ENCODE data around the gene TAPT1. TPM values are rescaled to one million over a fixed set of nuclear protein-coding genes. Genes with fewer than 3 reads are reported as not detected.

Gene TAPT1
- total RNA-seq, 1 experiment from 2014 or later, result 17.3 TPM

DNA sequence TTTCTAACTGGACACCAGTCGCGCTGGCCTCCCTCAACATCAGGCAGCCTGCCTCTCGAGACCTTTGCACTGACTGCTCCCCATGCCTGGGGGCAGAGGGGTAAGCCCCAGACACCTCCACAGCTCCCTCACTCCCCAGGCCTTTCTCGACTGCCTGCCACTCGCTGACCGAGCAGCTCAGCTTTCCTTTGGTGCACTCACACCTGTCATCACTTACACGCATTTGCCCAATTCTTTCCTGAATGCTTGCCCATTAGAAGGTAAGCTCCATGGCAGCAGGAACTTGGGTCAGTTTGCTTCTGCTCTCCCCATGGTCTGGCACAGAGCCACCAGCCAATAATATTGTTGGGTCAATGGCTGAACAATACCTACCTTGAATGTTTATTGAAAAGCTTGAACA, 110.3 kb downstream of the TAPT1 start:
- in situ Hi-C loops (cut with HindIII; ENCODE audit: low pct_unique_long_range_greater_than_20kb, low sequenced_read_pairs) (no loop called here), intact Hi-C loops (cut with micrococcal nuclease; ENCODE audit: unreplicated experiment) (no loop called here)
- no TSS peak for BruUV-seq (replicated peaks)
- ChIA-PET CTCF (no interaction called here), POLR2A (no interaction called here)
- no peak overlapping the region for H3K4me3 ChIP-seq (ENCODE audit: low read depth in 2 of 2, low read length in 2 of 2)
- TF ChIP-seq, protein P1, sequence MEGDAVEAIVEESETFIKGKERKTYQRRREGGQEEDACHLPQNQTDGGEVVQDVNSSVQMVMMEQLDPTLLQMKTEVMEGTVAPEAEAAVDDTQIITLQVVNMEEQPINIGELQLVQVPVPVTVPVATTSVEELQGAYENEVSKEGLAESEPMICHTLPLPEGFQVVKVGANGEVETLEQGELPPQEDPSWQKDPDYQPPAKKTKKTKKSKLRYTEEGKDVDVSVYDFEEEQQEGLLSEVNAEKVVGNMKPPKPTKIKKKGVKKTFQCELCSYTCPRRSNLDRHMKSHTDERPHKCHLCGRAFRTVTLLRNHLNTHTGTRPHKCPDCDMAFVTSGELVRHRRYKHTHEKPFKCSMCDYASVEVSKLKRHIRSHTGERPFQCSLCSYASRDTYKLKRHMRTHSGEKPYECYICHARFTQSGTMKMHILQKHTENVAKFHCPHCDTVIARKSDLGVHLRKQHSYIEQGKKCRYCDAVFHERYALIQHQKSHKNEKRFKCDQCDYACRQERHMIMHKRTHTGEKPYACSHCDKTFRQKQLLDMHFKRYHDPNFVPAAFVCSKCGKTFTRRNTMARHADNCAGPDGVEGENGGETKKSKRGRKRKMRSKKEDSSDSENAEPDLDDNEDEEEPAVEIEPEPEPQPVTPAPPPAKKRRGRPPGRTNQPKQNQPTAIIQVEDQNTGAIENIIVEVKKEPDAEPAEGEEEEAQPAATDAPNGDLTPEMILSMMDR (IDR thresholded peaks at IDR 0.05), result no peak
- TF ChIP-seq, protein P2, sequence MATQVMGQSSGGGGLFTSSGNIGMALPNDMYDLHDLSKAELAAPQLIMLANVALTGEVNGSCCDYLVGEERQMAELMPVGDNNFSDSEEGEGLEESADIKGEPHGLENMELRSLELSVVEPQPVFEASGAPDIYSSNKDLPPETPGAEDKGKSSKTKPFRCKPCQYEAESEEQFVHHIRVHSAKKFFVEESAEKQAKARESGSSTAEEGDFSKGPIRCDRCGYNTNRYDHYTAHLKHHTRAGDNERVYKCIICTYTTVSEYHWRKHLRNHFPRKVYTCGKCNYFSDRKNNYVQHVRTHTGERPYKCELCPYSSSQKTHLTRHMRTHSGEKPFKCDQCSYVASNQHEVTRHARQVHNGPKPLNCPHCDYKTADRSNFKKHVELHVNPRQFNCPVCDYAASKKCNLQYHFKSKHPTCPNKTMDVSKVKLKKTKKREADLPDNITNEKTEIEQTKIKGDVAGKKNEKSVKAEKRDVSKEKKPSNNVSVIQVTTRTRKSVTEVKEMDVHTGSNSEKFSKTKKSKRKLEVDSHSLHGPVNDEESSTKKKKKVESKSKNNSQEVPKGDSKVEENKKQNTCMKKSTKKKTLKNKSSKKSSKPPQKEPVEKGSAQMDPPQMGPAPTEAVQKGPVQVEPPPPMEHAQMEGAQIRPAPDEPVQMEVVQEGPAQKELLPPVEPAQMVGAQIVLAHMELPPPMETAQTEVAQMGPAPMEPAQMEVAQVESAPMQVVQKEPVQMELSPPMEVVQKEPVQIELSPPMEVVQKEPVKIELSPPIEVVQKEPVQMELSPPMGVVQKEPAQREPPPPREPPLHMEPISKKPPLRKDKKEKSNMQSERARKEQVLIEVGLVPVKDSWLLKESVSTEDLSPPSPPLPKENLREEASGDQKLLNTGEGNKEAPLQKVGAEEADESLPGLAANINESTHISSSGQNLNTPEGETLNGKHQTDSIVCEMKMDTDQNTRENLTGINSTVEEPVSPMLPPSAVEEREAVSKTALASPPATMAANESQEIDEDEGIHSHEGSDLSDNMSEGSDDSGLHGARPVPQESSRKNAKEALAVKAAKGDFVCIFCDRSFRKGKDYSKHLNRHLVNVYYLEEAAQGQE (IDR thresholded peaks at IDR 0.05; ENCODE audit: insufficient read depth in 1 of 2, low read depth in 2 of 2, low read length in 1 of 2), result no peak
- TF ChIP-seq TCF7L2 (IDR thresholded peaks at IDR 0.05; ENCODE audit: low read depth, low read length) (no peak), POLR2AphosphoS5 (IDR thresholded peaks at IDR 0.05; ENCODE audit: low read depth, low read length) (no peak), SIN3A (IDR thresholded peaks at IDR 0.05; ENCODE audit: borderline replicate concordance, insufficient read depth, low read depth, low read length) (no peak)
- no peaks in the 10 kb centered on the region for H3K9me3 ChIP-seq (ENCODE audit: control insufficient read depth, insufficient read depth, low read depth, low read length)
- H3K27ac ChIP-seq (ENCODE audit: low read length), result no peak overlapping the region
- H3K36me3 ChIP-seq (ENCODE audit: control insufficient read depth, insufficient read depth, low read length), result no peaks in the 10 kb centered on the region
- no peaks in the 10 kb centered on the region for H3K4me1 ChIP-seq (ENCODE audit: control insufficient read depth, insufficient read depth, low read length)
- H3K27me3 ChIP-seq (ENCODE audit: control insufficient read depth, insufficient read depth, low read length), result 0 out of 2 replicates have a peak, but pooled peaks cover 2% of the 10 kb centered on the region
- DNase-seq (ENCODE audit: low read depth, low spot score), result no peak
- ATAC-seq, result no peak

DNA sequence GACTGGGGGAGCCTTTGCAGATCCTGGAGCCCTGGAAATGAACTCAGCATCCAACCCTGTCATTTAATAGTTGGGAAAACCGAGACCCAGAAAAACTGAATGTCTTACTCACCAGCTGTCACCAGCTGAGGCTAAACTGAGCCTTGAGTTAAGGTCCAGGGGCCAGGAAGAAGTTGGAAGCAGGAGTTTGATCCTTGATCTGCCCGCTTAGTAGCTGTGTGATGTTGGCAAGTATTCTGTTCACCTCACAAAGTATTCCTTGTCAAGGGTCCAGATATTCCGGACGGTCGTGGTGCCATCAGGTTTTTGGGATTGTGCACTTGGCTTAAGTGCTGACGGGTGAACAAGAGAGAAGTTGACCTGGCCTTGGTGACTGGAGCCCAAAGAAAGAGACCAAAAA, 111.7 kb downstream of the TAPT1 start:
- intact Hi-C loops (cut with micrococcal nuclease; ENCODE audit: unreplicated experiment) (no loop called here), in situ Hi-C loops (cut with HindIII; ENCODE audit: low pct_unique_long_range_greater_than_20kb, low sequenced_read_pairs) (no loop called here)
- Histone ChIP-seq H3K4me3 (ENCODE audit: low read depth in 2 of 2, low read length in 2 of 2) (no peak overlapping the region), H3K27ac (ENCODE audit: low read length) (no peak overlapping the region), H3K9me3 (ENCODE audit: control insufficient read depth, insufficient read depth, low read depth, low read length) (no peaks in the 10 kb centered on the region), H3K27me3 (ENCODE audit: control insufficient read depth, insufficient read depth, low read length) (0 out of 2 replicates have a peak, but pooled peaks cover 2% of the 10 kb centered on the region), H3K36me3 (ENCODE audit: control insufficient read depth, insufficient read depth, low read length) (no peaks in the 10 kb centered on the region), H3K4me1 (ENCODE audit: control insufficient read depth, insufficient read depth, low read length) (no peaks in the 10 kb centered on the region)
- no peak for ATAC-seq
- DNase-seq (ENCODE audit: low read depth, low spot score), result no peak
- TF ChIP-seq, protein P1 (IDR thresholded peaks at IDR 0.05), result no peak
- TF ChIP-seq SIN3A (IDR thresholded peaks at IDR 0.05; ENCODE audit: borderline replicate concordance, insufficient read depth, low read depth, low read length) (no peak), TCF7L2 (IDR thresholded peaks at IDR 0.05; ENCODE audit: low read depth, low read length) (no peak), POLR2AphosphoS5 (IDR thresholded peaks at IDR 0.05; ENCODE audit: low read depth, low read length) (no peak)
- TF ChIP-seq, protein P2 (IDR thresholded peaks at IDR 0.05; ENCODE audit: insufficient read depth in 1 of 2, low read depth in 2 of 2, low read length in 1 of 2), result no peak
- no TSS peak for BruUV-seq (replicated peaks)
- CTCF ChIA-PET, result no interaction called here
- POLR2A ChIA-PET, result no interaction called here
